GM23338 (cell line): ENCODE measurements around the gene SLC6A3. TPM values are rescaled to one million over a fixed set of nuclear protein-coding genes. Genes with fewer than 3 reads are reported as not detected.

Experiments used
- ATAC-seq: fragments of 200-7000 bp; cut with Tn5 transposase; 3 replicates; pipeline ENCODE4 v1.9.1; 2020
- DNase-seq: peaks from one replicate; pipeline ENCODE4 v3.0.0-alpha.2; 2015; ENCODE audit warnings: low spot score
- H2AFZ ChIP-seq: fragments of 200-600 bp; sonication (generic); 2 replicates; pipeline ENCODE4 v1.8.0; 2016; ENCODE audit warnings: antibody characterized with exemption, mild to moderate bottlenecking, moderate library complexity
- H3F3A ChIP-seq: fragments of 200-600 bp; sonication (generic); replicated peaks from 2 replicates; pipeline ENCODE4 v1.8.0; 2017; ENCODE audit warnings: antibody characterized with exemption, mixed run types, low read depth
- H3K27ac ChIP-seq: fragments of 200-600 bp; sonication (generic); 2 replicates; pipeline ENCODE4 v1.6.1; 2016; ENCODE audit warnings: low read depth
- H3K27me3 ChIP-seq: fragments of 200-600 bp; sonication (generic); 2 replicates; pipeline ENCODE4 v1.8.0; 2016; ENCODE audit warnings: mild to moderate bottlenecking, mixed run types, moderate library complexity; ENCODE audit not compliant: insufficient read depth
- H3K36me3 ChIP-seq: fragments of 200-600 bp; sonication (generic); 2 replicates; pipeline ENCODE4 v1.8.0; 2016; ENCODE audit warnings: mild to moderate bottlenecking; ENCODE audit not compliant: insufficient read depth
- H3K4me1 ChIP-seq: fragments of 200-600 bp; sonication (generic); 2 replicates; pipeline ENCODE4 v1.8.0; 2016; ENCODE audit warnings: mild to moderate bottlenecking, moderate library complexity; ENCODE audit not compliant: insufficient read depth
- H3K4me2 ChIP-seq: fragments of 200-600 bp; sonication (generic); 2 replicates; pipeline ENCODE4 v1.7.1; 2017; ENCODE audit warnings: mixed run types
- H3K4me3 ChIP-seq: fragments of 200-600 bp; sonication (generic); 2 replicates; pipeline ENCODE4 v1.6.1; 2016; ENCODE audit warnings: mixed run types
- H3K79me2 ChIP-seq: fragments of 200-600 bp; sonication (generic); replicated peaks from 2 replicates; pipeline ENCODE4 v1.8.0; 2017; ENCODE audit warnings: mild to moderate bottlenecking; ENCODE audit not compliant: insufficient read depth
- H3K9me2 ChIP-seq: fragments of 200-600 bp; sonication (generic); 2 replicates; pipeline ENCODE4 v1.8.0; 2017; ENCODE audit not compliant: insufficient read depth
- H4K20me1 ChIP-seq: fragments of 200-600 bp; sonication (generic); replicated peaks from 2 replicates; pipeline ENCODE4 v1.8.0; 2017; ENCODE audit warnings: mild to moderate bottlenecking; ENCODE audit not compliant: insufficient read depth
- H3K27ac Mint-ChIP-seq: 2 replicates; pipeline ENCODE4 v1.8.0; 2020; ENCODE audit warnings: inconsistent platforms, mild to moderate bottlenecking, moderate library complexity, mixed read lengths
- H3K27me3 Mint-ChIP-seq: 3 replicates; pipeline ENCODE4 v1.8.0; 2022; ENCODE audit warnings: low read depth, mild to moderate bottlenecking, moderate library complexity, mixed read lengths, inconsistent platforms; ENCODE audit not compliant: insufficient read depth, poor library complexity
- H3K36me3 Mint-ChIP-seq: 3 replicates; pipeline ENCODE4 v1.8.0; 2021; ENCODE audit warnings: low read depth, mild to moderate bottlenecking, inconsistent platforms, moderate library complexity, mixed read lengths
- H3K4me1 Mint-ChIP-seq: 3 replicates; pipeline ENCODE4 v1.8.0; 2020; ENCODE audit warnings: mild to moderate bottlenecking, inconsistent platforms, mixed read lengths
- H3K4me3 Mint-ChIP-seq: 3 replicates; pipeline ENCODE4 v1.8.0; 2021; ENCODE audit warnings: moderate library complexity, mild to moderate bottlenecking, inconsistent platforms, mixed read lengths
- H3K9me3 Mint-ChIP-seq: 3 replicates; pipeline ENCODE4 v1.8.0; 2020; ENCODE audit warnings: moderate library complexity, mild to moderate bottlenecking, inconsistent platforms, mixed read lengths
- CREB1 ChIP-seq: fragments of 250-450 bp; sonication (Bioruptor Pico); IDR thresholded peaks from 2 replicates; pipeline ENCODE4 v1.5.0; 2020; ENCODE audit warnings: low read depth, mild to moderate bottlenecking, moderate library complexity
- CTCF ChIP-seq, 2 experiments: fragments of 200-600 bp in 1 of 2; sonication (generic) in 1 of 2; conservative IDR thresholded peaks; 2 replicates each; pipeline versions ENCODE4 v1.5.1 to v1.6.1; 2016 to 2017; ENCODE audit warnings: antibody characterized with exemption in 2 of 2, low read depth in 2 of 2, mild to moderate bottlenecking in 2 of 2, moderate library complexity in 1 of 2
- EZH2 ChIP-seq: fragments of 200-600 bp; sonication (generic); IDR thresholded peaks from one replicate; pipeline ENCODE4 v1.8.0; 2017; ENCODE audit warnings: antibody characterized with exemption, mild to moderate bottlenecking, low read depth; ENCODE audit not compliant: unreplicated experiment
- EZH2phosphoT487 ChIP-seq: fragments of 200-600 bp; sonication (generic); IDR thresholded peaks from one replicate; pipeline ENCODE4 v1.8.1; 2018; ENCODE audit warnings: antibody characterized with exemption; ENCODE audit not compliant: unreplicated experiment
- JUNB ChIP-seq: IDR thresholded peaks from one replicate; pipeline ENCODE4 v1.6.1; 2016; ENCODE audit warnings: antibody characterized with exemption; ENCODE audit not compliant: unreplicated experiment
- NANOG ChIP-seq: IDR thresholded peaks from 2 replicates; pipeline ENCODE4 v1.6.1; 2016; ENCODE audit warnings: antibody characterized with exemption, borderline replicate concordance
- POLR2AphosphoS5 ChIP-seq: IDR thresholded peaks from 2 replicates; pipeline ENCODE4 v1.6.1; 2016; ENCODE audit warnings: antibody characterized with exemption, low read depth
- STAT1 ChIP-seq: IDR thresholded peaks from one replicate; pipeline ENCODE4 v1.6.1; 2016; ENCODE audit warnings: antibody characterized with exemption; ENCODE audit not compliant: unreplicated experiment
- ZNF114 ChIP-seq: fragments of 250-450 bp; sonication (Bioruptor Pico); IDR thresholded peaks from 2 replicates; pipeline ENCODE4 v1.5.0; 2020; ENCODE audit warnings: mild to moderate bottlenecking, moderate library complexity
- ZNF331 ChIP-seq: fragments of 250-450 bp; sonication (Bioruptor Pico); IDR thresholded peaks from 2 replicates; pipeline ENCODE4 v1.5.0; 2020; ENCODE audit warnings: low read depth, mild to moderate bottlenecking, moderate library complexity
- polyA plus RNA-seq: library from polyadenylated mRNA; unstranded; fragments of >200 nt; fragmentation: Nextera tagmentation; extraction: Ambion mirVana; gene quantifications from 2 replicates; pipeline ENCODE4 v1.2.1, GENCODE V29; 2016
- total RNA-seq: library from RNA; depleted of rRNA; stranded (reverse); fragments of >200 nt; shearing (Covaris generic); gene quantifications from 2 replicates; pipeline ENCODE4 v1.2.3, GENCODE V29; 2014
- TF ChIP-seq, protein P1 (sequence below): IDR thresholded peaks from 2 replicates; pipeline ENCODE4 v1.6.1; 2016; ENCODE audit warnings: antibody characterized with exemption
- TF ChIP-seq, protein P2 (sequence below): fragments of 250-450 bp; sonication (Bioruptor Pico); IDR thresholded peaks from 2 replicates; pipeline ENCODE4 v1.5.0; 2020; ENCODE audit warnings: mild to moderate bottlenecking, moderate library complexity
- TF ChIP-seq, protein P3 (sequence below): IDR thresholded peaks from one replicate; pipeline ENCODE4 v1.6.1; 2018; ENCODE audit warnings: antibody characterized with exemption; ENCODE audit not compliant: unreplicated experiment

Gene SLC6A3
- total and polyA plus RNA-seq, 2 experiments from 2014 or later = 0.76 to 1.0 TPM

GRCh38 chr5:1378096-1378495 is 67.1 kb downstream of the SLC6A3 start:
- DNase-seq = no peak
- ATAC-seq = no peak
- H4K20me1 ChIP-seq = no peaks in the 10 kb centered on the region
- Mint-ChIP-seq H3K27me3 (peaks cover 27% of the 10 kb centered on the region), H3K4me3 (no peak overlapping the region), H3K9me3 (peaks cover 15% of the 10 kb centered on the region; the same call in 2 of the 3 replicates), H3K4me1 (peaks cover 7% of the 10 kb centered on the region), H3K36me3 (0 out of 3 replicates have a peak, but pooled peaks cover 3% of the 10 kb centered on the region), H3K27ac (no peak overlapping the region)
- H3K27me3 ChIP-seq = no peaks in the 10 kb centered on the region
- no peaks in the 10 kb centered on the region for H3K9me2 ChIP-seq
- no peak overlapping the region for H3K4me2 ChIP-seq
- TF ChIP-seq EZH2phosphoT487 (no peak), CTCF (conservative IDR thresholded peaks at IDR 0.05; ENCODE audit: low read depth in 2 of 2) (no peak), NANOG (no peak), ZNF331 (no peak), STAT1 (no peak), EZH2 (no peak), POLR2AphosphoS5 (no peak), JUNB (no peak), CREB1 (CRISPR knock-in tag) (no peak), ZNF114 (CRISPR knock-in tag) (no peak)
- TF ChIP-seq, protein P1, sequence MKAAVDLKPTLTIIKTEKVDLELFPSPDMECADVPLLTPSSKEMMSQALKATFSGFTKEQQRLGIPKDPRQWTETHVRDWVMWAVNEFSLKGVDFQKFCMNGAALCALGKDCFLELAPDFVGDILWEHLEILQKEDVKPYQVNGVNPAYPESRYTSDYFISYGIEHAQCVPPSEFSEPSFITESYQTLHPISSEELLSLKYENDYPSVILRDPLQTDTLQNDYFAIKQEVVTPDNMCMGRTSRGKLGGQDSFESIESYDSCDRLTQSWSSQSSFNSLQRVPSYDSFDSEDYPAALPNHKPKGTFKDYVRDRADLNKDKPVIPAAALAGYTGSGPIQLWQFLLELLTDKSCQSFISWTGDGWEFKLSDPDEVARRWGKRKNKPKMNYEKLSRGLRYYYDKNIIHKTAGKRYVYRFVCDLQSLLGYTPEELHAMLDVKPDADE = no peak
- TF ChIP-seq, protein P2, sequence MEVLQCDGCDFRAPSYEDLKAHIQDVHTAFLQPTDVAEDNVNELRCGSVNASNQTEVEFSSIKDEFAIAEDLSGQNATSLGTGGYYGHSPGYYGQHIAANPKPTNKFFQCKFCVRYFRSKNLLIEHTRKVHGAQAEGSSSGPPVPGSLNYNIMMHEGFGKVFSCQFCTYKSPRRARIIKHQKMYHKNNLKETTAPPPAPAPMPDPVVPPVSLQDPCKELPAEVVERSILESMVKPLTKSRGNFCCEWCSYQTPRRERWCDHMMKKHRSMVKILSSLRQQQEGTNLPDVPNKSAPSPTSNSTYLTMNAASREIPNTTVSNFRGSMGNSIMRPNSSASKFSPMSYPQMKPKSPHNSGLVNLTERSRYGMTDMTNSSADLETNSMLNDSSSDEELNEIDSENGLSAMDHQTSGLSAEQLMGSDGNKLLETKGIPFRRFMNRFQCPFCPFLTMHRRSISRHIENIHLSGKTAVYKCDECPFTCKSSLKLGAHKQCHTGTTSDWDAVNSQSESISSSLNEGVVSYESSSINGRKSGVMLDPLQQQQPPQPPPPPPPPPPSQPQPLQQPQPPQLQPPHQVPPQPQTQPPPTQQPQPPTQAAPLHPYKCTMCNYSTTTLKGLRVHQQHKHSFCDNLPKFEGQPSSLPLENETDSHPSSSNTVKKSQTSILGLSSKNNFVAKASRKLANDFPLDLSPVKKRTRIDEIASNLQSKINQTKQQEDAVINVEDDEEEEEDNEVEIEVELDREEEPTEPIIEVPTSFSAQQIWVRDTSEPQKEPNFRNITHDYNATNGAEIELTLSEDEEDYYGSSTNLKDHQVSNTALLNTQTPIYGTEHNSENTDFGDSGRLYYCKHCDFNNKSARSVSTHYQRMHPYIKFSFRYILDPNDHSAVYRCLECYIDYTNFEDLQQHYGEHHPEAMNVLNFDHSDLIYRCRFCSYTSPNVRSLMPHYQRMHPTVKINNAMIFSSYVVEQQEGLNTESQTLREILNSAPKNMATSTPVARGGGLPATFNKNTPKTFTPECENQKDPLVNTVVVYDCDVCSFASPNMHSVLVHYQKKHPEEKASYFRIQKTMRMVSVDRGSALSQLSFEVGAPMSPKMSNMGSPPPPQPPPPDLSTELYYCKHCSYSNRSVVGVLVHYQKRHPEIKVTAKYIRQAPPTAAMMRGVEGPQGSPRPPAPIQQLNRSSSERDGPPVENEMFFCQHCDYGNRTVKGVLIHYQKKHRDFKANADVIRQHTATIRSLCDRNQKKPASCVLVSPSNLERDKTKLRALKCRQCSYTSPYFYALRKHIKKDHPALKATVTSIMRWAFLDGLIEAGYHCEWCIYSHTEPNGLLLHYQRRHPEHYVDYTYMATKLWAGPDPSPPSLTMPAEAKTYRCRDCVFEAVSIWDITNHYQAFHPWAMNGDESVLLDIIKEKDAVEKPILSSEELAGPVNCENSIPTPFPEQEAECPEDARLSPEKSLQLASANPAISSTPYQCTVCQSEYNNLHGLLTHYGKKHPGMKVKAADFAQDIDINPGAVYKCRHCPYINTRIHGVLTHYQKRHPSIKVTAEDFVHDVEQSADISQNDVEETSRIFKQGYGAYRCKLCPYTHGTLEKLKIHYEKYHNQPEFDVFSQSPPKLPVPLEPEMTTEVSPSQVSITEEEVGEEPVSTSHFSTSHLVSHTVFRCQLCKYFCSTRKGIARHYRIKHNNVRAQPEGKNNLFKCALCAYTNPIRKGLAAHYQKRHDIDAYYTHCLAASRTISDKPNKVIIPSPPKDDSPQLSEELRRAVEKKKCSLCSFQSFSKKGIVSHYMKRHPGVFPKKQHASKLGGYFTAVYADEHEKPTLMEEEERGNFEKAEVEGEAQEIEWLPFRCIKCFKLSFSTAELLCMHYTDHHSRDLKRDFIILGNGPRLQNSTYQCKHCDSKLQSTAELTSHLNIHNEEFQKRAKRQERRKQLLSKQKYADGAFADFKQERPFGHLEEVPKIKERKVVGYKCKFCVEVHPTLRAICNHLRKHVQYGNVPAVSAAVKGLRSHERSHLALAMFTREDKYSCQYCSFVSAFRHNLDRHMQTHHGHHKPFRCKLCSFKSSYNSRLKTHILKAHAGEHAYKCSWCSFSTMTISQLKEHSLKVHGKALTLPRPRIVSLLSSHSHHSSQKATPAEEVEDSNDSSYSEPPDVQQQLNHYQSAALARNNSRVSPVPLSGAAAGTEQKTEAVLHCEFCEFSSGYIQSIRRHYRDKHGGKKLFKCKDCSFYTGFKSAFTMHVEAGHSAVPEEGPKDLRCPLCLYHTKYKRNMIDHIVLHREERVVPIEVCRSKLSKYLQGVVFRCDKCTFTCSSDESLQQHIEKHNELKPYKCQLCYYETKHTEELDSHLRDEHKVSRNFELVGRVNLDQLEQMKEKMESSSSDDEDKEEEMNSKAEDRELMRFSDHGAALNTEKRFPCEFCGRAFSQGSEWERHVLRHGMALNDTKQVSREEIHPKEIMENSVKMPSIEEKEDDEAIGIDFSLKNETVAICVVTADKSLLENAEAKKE (CRISPR knock-in tag) = no peak
- TF ChIP-seq, protein P3, sequence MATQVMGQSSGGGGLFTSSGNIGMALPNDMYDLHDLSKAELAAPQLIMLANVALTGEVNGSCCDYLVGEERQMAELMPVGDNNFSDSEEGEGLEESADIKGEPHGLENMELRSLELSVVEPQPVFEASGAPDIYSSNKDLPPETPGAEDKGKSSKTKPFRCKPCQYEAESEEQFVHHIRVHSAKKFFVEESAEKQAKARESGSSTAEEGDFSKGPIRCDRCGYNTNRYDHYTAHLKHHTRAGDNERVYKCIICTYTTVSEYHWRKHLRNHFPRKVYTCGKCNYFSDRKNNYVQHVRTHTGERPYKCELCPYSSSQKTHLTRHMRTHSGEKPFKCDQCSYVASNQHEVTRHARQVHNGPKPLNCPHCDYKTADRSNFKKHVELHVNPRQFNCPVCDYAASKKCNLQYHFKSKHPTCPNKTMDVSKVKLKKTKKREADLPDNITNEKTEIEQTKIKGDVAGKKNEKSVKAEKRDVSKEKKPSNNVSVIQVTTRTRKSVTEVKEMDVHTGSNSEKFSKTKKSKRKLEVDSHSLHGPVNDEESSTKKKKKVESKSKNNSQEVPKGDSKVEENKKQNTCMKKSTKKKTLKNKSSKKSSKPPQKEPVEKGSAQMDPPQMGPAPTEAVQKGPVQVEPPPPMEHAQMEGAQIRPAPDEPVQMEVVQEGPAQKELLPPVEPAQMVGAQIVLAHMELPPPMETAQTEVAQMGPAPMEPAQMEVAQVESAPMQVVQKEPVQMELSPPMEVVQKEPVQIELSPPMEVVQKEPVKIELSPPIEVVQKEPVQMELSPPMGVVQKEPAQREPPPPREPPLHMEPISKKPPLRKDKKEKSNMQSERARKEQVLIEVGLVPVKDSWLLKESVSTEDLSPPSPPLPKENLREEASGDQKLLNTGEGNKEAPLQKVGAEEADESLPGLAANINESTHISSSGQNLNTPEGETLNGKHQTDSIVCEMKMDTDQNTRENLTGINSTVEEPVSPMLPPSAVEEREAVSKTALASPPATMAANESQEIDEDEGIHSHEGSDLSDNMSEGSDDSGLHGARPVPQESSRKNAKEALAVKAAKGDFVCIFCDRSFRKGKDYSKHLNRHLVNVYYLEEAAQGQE = no peak
- no peaks in the 10 kb centered on the region; the same call in 1 of the 2 replicates for H3K36me3 ChIP-seq
- H2AFZ ChIP-seq = no peak overlapping the region
- no peak overlapping the region for H3K27ac ChIP-seq
- peaks cover 3% of the 10 kb centered on the region; the same call in 1 of the 2 replicates for H3K4me1 ChIP-seq
- H3K4me3 ChIP-seq = no peak overlapping the region
- H3K79me2 ChIP-seq = no peaks in the 10 kb centered on the region
- 0 out of 2 replicates have a peak, but pooled peaks cover 4% of the 10 kb centered on the region for H3F3A ChIP-seq
